ENCODE data around the gene ZSCAN20.

DNA sequence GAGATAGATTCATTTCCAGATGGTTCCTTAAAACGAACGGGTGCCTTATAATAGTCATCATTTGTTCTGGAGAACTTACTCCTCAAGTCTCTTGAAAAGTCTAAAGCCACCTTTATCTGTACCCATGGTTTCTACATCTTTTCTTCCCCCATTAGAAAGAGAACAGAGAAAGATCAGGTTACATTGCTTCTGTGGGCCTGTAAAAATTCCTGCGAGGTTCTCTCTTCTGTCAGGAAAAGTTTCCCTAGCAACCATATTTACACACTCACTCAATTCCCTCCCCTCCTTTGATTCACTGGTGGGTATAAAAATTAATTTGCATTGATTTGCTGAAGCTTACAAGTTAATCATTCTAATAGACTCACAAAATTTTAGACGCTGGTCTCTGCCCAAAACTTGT is 48.2 kb upstream of the ZSCAN20 start:
- TF ChIP-seq CTCF (IDR thresholded peaks at IDR 0.05; ENCODE audit: insufficient read depth, low read depth, low read length) (no peak), EZH2 (IDR thresholded peaks at IDR 0.05; ENCODE audit: insufficient read depth, low read length) (no peak)

Data from astrocyte (in vitro differentiated cells and primary cell).